Ureter (tissue), 1 donor: ENCODE results near the gene KRTAP2-1. TPM values are rescaled to one million over a fixed set of nuclear protein-coding genes. Genes with fewer than 3 reads are reported as not detected.
"Not testable (repeated sequence)": the region's sequence is repeated elsewhere in the genome, so short reads cannot be mapped to it uniquely, and the experiment has no call there.

Experiments used
- DNase-seq: peaks from one replicate; pipeline ENCODE4 v3.0.0-alpha.2; 2020; ENCODE audit warnings: low spot score
- total RNA-seq: library from RNA; stranded (reverse); gene quantifications from one replicate; pipeline ENCODE4 v1.2.4, GENCODE V29; 2023
- donor health status: DM: yes; HTN: yes; CAD: no.

Gene KRTAP2-1
- total RNA-seq, 1 donor from 2014 or later: not detected

- no peak for DNase-seq
Observed at GRCh38 chr17:41057547-41057946, 10.4 kb upstream of the KRTAP2-1 start.

GRCh38 chr17:41055130-41055529 lies 8.0 kb upstream of the KRTAP2-1 start, which contains the start of gene KRTAP2-2:
KRTAP2-2 (minus strand) TSS chr17:41055230; CDS start chr17:41055211, 19 bp downstream.
- DNase-seq: not testable (repeated sequence)

- DNase-seq: not testable (repeated sequence)
Observed at GRCh38 chr17:41054556-41054955, 7.4 kb upstream of the KRTAP2-1 start.

DNA sequence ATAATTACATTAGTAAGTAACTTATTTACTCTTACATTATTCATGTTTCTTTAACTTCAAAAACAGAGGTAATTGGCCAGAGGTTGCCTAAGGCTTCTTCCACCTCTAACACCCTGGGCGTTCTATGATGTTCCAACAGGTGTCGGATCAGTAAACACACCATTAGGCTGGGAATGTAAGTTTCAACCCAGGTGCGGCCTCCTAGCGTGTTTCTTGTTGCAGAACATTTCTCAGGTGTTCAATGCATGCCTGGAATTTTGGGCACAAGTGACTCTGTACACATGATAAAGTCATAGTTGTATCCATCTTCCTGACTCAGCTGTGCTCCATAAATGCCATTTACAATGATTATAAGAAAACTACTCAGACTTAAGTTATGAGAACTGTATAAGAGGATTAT lies 6.9 kb upstream of the KRTAP2-1 start:
- DNase-seq: no peak

DNA sequence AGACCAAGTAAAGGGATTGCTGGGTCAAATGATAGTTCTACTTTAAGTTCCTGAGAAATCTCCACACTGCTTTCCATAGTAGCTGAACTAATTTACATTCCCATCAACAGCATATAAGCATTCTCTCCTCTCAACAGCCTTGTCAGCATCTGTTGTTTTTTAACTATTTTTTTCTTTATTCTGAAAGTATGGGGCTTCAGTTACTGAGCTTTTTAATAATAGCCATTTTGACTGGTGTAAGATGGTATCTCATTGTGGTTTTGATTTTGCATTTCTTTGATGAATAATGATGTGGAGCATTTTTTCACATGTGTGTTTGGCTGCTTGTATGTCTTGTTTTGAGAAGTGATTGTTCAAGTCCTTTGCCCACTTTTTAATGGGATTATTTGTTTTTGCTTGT lies 5.5 kb upstream of the KRTAP2-1 start:
- DNase-seq: no peak

GRCh38 chr17:41049110-41049509 lies 2.0 kb upstream of the KRTAP2-1 start:
- DNase-seq: no peak

GRCh38 chr17:41048441-41048840 lies 1.3 kb upstream of the KRTAP2-1 start:
- no peak for DNase-seq

DNA sequence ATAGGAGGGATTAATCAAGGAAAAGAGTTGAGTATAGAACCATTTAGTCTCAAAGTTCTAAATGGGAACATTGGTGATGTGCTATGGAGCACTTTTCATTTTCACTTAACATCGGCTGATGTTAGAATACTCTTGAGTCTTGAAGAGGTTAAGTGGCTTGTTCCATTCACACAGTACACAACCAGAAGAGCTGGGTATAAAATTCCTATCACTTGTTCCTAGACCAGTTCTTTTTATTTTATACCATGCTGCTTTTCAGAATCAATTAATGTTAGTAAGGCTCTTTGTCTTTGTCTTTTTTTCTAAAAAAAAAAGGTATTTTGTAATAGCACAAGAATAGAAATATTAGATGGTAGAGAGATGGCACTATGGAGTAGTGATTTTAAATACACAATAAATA lies 4.2 kb downstream of the KRTAP2-1 start:
- DNase-seq: no peak

DNA sequence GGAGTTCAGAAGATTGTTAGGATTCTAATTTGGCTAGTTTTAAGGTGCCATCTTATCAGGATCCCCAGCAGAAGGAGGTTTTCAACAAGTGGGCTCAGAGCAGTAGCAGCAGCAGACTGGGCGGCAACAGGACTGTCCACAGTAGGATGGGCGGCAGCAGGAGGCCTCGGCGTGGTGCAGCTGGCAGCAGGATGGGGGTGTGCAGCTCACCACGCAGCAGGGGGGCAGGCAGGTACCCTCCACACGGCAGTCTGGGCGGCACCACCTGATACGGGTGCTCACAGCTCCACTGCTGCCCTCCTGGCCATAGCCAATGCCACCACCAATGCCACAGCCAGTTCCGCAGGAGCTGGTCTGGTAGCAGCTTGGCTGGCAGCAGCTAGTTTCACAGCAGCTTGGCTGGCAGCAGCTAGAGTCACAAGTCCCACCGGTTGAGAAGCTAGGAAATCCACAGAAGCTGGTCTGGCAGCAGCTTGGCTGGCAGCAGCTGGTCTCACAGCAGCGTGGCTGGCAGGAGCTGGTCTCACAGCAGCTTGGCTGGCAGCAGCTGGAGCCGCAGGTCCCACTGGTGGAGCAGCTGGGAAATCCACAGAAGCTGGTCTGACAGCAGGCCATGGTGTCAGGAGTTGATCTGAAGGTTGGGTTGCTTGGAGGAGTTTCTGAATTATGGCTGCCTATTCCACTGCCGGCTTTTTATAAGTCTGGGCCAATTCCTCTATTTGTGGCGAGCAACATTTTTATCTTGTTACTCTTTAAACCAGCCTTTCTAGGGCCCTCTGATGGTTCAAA lies 6.1 kb downstream of the KRTAP2-1 start, which contains the start of gene KRTAP1-1:
KRTAP1-1 (minus strand) TSS at position 668 of the 789 bp plus-strand sequence; CDS start at position 615, 53 bp downstream.
- peak; percentile 46 for DNase-seq

DNA sequence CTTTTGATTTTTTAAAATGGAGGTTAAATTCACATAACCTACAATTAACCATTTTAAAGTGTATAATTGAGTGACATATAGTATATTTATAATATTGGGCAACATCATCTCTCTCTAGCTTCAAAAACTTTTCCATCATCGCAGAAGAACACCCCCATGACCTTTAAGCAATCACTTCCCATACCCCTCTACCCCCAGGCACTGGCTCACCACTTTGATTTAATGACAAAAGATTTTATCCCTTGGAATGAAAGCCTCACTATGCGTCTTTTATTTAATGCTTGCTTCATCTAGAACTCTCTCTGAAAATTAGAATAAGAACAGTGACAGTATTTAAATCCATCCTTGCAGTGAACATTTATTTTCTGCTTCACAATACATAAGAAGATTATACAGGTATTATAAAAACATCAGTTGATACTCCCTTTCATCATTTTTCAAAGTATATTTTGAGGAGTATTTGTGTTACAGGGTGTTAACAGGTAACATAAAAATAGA lies 9.2 kb downstream of the KRTAP2-1 start:
- no peak for DNase-seq

DNA sequence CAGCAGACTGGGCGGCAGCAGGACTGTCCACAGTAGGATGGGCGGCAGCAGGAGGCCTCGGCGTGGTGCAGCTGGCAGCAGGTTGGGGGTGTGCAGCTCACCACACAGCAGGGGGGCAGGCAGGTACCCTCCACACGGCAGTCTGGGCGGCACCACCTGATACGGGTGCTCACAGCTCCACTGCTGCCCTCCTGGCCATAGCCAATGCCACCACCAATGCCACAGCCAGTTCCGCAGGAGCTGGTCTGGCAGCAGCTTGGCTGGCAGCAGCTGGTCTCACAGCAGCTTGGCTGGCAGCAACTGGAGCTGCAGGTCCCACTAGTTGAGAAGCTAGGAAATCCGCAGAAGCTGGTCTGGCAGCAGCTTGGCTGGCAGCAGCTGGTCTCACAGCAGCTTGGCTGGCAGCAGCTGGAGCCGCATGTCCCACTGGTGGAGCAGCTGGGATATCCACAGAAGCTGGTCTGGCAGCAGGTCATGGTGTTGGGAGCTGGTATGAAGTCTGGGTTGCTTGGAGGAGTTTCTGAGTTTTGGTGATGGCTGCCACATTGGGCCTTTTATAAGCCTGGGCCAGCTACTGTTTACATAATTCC lies 12.7 kb downstream of the KRTAP2-1 start, which contains the start of gene KRTAP1-3:
KRTAP1-3 (minus strand) TSS at position 529 of the 590 bp plus-strand sequence; CDS start at position 476, 53 bp downstream.
- not testable (repeated sequence) for DNase-seq

GRCh38 chr17:41029633-41030245 lies 17.4 kb downstream of the KRTAP2-1 start, which contains the start of gene KRTAP1-4:
KRTAP1-4 (minus strand) TSS chr17:41030195; CDS start chr17:41030078, 117 bp downstream.
- DNase-seq: no peak

DNA sequence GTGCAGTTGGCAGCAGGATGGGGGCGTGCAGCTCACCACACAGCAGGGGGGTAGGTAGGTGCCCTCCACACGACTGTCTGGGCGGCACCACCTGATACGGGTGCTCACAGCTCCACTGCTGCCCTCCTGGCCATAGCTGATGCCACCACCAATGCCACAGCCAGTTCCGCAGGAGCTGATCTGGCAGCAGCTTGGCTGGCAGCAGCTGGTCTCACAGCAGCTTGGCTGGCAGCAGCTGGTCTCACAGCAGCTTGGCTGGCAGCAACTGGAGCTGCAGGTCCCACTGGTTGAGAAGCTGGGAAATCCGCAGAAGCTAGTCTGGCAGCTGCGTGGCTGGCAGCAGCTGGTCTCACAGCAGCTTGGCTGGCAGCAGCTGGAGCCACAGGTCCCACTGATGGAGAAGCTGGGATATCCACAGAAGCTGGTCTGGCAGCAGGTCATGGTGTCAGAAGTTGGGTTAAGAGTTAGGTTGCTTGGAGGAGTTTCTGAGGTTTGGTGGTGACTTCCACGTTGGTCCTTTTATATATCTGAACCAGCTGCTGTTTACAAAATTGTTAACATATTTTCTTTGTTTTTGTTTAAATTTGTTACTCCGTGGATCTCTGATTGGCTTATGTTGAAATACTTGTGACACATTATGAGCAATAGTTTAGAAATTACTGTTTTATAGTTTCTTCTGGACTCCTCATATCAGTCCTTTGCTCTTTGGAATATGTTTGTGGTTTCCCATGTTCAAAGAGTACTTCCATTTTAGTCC lies 20.2 kb downstream of the KRTAP2-1 start, which contains the start of gene KRTAP1-5:
KRTAP1-5 (minus strand) TSS at position 494 of the 757 bp plus-strand sequence; CDS start at position 441, 53 bp downstream.
- no peak for DNase-seq

GRCh38 chr17:41024697-41025096 lies 22.4 kb downstream of the KRTAP2-1 start:
- DNase-seq: no peak

- DNase-seq: no peak
Observed at GRCh38 chr17:41020336-41020735, 26.8 kb downstream of the KRTAP2-1 start.

DNA sequence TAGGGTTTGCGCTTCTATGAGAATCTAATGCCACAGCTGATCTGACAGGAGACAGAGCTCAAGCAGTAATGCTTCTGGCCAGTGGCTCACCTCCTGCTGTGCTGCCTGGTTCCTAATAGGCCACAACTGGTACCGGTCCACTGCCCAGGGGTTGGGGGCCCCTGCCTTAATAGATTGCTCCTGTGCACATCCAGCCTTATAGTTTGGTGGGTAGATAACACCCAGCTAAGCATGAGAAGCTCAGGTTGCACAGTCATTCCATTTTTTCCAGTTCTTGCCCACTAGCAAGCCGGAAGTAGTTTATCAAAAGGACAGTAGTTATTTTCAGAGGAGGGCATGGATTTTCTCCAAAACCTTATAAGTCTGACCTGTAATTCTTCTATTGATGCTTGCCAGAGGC lies 27.7 kb downstream of the KRTAP2-1 start:
- DNase-seq: no peak

GRCh38 chr17:41018541-41018940 lies 28.6 kb downstream of the KRTAP2-1 start:
- no peak for DNase-seq

DNA sequence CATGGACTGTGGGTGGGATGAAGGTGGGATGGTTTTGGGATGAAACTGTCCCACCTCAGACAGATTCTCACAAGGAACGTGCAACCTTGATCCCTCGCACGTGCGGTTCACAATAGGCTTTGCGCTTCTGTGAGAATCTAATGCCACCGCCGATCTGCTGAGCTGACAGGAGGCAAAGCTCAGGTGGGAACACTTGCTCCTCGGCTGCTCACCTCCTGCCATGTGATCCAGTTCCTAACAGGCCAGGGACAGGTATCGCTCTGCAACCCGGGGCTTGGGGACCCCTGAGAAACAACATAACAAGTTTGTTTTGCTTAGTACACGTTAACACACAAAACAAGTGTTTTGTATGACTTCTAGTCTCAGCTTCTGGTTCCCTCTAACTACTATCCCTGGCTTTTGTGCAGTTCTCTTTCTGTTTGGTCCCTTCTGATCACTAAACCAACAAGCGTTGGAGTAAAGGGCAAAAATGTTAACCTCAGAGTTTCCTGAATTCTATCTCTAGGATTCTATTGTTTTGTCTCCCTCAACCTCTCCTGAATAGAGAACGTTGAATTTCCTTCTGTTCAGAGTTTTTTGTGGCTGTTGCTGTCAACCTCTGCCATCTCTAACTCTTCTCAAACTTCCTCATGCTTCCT lies 30.4 kb downstream of the KRTAP2-1 start:
- no peak for DNase-seq

- no peak for DNase-seq
Observed at GRCh38 chr17:41015454-41015853, 31.7 kb downstream of the KRTAP2-1 start.

DNA sequence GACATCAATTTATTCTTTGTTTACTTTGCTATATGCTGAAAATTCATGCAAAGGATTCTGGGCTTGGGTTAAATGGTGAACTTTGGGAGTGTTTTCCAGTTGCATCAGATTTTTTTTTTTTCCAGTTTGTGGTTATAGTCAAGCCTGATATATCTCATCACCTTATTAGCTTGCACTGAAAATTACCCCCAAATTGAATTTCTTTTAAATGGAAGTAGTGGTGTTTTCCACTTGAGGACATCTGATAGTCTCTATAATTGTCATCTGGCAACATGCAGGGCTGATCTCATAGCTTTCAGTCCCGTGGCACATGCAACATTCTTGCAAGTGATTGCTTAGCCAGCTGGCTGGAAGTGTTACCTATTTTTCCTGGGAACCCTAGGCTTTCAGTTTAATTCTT lies 33.5 kb downstream of the KRTAP2-1 start:
- DNase-seq: no peak

GRCh38 chr17:41013181-41013580 lies 33.9 kb downstream of the KRTAP2-1 start:
- DNase-seq: no peak
